Ovary (tissue), 9 donors: Measurements from ENCODE around the gene PDE3B. TPM values are rescaled to one million over a fixed set of nuclear protein-coding genes. Genes with fewer than 3 reads are reported as not detected.
"Not testable (repeated sequence)": the region's sequence is repeated elsewhere in the genome, so short reads cannot be mapped to it uniquely, and the experiment has no call there.

Experiments used
- DNase-seq, 5 donors: peaks; one replicate each; pipeline ENCODE4 v3.0.0-alpha.2; 2019 to 2020
- H3K27ac ChIP-seq, 2 donors: fragments of 200-600 bp; one replicate each; pipeline versions ENCODE4 v1.5.1 to v1.8.0; 2019 to 2022
- H3K27me3 ChIP-seq: fragments of 200-600 bp; one replicate; pipeline ENCODE4 v1.8.0; 2022
- H3K36me3 ChIP-seq: fragments of 200-600 bp; sonication (generic); one replicate; pipeline ENCODE4 v1.5.1; 2019
- H3K4me1 ChIP-seq: one replicate; pipeline ENCODE4 v1.8.1; 2013; ENCODE audit warnings: mild to moderate bottlenecking, moderate library complexity; ENCODE audit not compliant: insufficient read depth
- H3K4me3 ChIP-seq: fragments of 200-600 bp; sonication (generic); one replicate; pipeline ENCODE4 v1.5.1; 2017
- H3K9me3 ChIP-seq, 2 donors: fragments of 200-600 bp in 1 of 2; sonication (generic) in 1 of 2; one replicate each; pipeline versions ENCODE4 v1.5.1 to v1.8.1; 2013 to 2019; ENCODE audit warnings: mild to moderate bottlenecking in 1 of 2, moderate library complexity in 1 of 2
- EP300 ChIP-seq: sonication (generic); formaldehyde crosslinking; IDR thresholded peaks from one replicate; pipeline ENCODE4 v1.6.1; 2017; ENCODE audit warnings: antibody characterized with exemption
- POLR2A ChIP-seq: fragments of 450-650 bp; IDR thresholded peaks from one replicate; pipeline ENCODE4 v1.6.1; 2017; ENCODE audit warnings: antibody characterized with exemption, mild to moderate bottlenecking, moderate library complexity
- whole genome bisulfite sequencing, 3 donors: extraction: QIAGEN DNeasy Blood & Tissue Kit in 1 of 3; methylation state at CpG; one replicate each; pipeline versions ENCODE4 v1.1.5 to v1.1.7; 2013 to 2017; 5-methylcytosine and 5-hydroxymethylcytosine counted together
- intact Hi-C, 4 donors: fragments of 100-400 bp; cut with DNase I; formaldehyde crosslinking; loops; one replicate each; pipeline versions ENCODE4 v1.11.0 to v1.15.1; 2022 to 2023
- polyA plus RNA-seq, 2 donors: library from polyadenylated mRNA; stranded (reverse); fragments of 200-250 nt in 1 of 2; fragments of 350-450 nt in 1 of 2; fragmentation: Illumina TruSeq in 1 of 2; extraction: RNeasy Lipid Tissue Mini Kit (QIAGEN cat#74804) in 1 of 2; gene quantifications; one replicate each; pipeline ENCODE4 v1.2.3, GENCODE V29; 2013 to 2014
- total RNA-seq, 7 donors: library from RNA; depleted of rRNA in 2 of 7; stranded (reverse); fragments of >200 nt in 2 of 7; fragmentation: NEBNext Ultra II Directional in 3 of 7; extraction: Animal tissue kit (Norgen Biotek cat#: 25700) in 3 of 7; gene quantifications; one replicate each; pipeline versions ENCODE4 v1.1.0 to v1.2.4, GENCODE V29; 2016 to 2023
- TF ChIP-seq, protein P1 (sequence below), 3 donors: fragments of 450-650 bp in 2 of 3; fragments of 200-600 bp in 1 of 3; IDR thresholded peaks; one replicate each; pipeline versions ENCODE4 v1.5.1 to v1.8.0; 2016 to 2022; ENCODE audit warnings: antibody characterized with exemption in 3 of 3, mild to moderate bottlenecking in 1 of 3
- donor health status: DM: no; HTN: no; CAD: no; lungs with moderate emphysema.
- donor health status: DM: no; HTN: no; CAD: no.
- donor health status: Bipolar disorder and iron deficiency.
- donor health status: DM: yes; HTN: yes; CAD: no.
- donor health status: DM: no; HTN: no; CAD: no.
- donor health status: DM: yes; HTN: yes; CAD: no.

PDE3B gene
- total and polyA plus RNA-seq, 9 donors, result 0.13 to 5.9 (median 1.2) TPM

DNA sequence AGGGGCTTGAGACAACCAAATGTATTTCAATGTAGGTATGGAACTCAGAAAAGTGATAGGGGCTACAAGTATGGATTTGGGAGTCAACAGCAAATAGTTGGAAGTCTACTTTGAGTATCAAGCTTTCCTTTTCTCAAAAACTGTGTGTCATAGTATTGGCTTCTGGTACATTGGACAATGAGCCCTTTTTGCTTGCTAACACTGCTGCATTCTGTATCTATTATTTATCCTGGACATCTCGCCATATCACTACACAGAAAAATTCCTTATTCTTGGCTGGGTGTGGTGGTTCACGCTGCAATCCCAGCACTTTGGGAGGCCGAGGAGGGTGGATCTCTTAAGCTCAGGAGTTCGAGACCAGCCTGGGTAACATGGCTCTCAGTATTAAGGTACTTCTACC lies 230.0 kb downstream of the PDE3B start:
- 88 to 91% (median 89%) methylated on average over 4 of the region's 4 CpGs for WGBS, 3 donors
- intact Hi-C loops, result no loop called here

DNA sequence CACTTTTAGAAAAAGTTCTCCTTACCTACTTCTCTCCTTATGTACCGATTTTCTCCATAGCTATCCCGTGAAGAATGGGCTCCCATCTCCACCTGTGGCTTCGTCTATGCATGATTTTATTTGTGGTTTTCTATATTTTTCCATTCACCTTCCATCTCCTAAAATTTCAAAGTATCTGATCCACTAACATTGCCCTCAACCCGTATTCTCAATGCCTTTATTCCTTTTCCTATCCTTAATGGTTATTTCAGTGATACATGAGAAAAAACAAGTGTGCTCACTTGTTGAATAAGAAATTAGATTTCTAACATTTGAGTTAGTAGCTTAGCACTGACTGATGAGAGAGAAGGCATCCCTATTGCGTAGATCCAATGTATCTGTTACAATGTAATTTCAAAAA lies 231.6 kb downstream of the PDE3B start:
- no peak for DNase-seq
- Histone ChIP-seq H3K27ac (no peak overlapping the region), H3K36me3 (no peaks in the 10 kb centered on the region), H3K4me3 (no peak overlapping the region), H3K9me3 (no peaks in the 10 kb centered on the region), H3K4me1 (no peaks in the 10 kb centered on the region), H3K27me3 (no peaks in the 10 kb centered on the region)
- TF ChIP-seq EP300, result no peak
- no peak for TF ChIP-seq POLR2A
- TF ChIP-seq, protein P1, sequence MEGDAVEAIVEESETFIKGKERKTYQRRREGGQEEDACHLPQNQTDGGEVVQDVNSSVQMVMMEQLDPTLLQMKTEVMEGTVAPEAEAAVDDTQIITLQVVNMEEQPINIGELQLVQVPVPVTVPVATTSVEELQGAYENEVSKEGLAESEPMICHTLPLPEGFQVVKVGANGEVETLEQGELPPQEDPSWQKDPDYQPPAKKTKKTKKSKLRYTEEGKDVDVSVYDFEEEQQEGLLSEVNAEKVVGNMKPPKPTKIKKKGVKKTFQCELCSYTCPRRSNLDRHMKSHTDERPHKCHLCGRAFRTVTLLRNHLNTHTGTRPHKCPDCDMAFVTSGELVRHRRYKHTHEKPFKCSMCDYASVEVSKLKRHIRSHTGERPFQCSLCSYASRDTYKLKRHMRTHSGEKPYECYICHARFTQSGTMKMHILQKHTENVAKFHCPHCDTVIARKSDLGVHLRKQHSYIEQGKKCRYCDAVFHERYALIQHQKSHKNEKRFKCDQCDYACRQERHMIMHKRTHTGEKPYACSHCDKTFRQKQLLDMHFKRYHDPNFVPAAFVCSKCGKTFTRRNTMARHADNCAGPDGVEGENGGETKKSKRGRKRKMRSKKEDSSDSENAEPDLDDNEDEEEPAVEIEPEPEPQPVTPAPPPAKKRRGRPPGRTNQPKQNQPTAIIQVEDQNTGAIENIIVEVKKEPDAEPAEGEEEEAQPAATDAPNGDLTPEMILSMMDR (IDR thresholded peaks at IDR 0.05), result no peak
- 96 to 98% (median 96%) methylated on average over 5 of the region's 5 CpGs for WGBS, 3 donors
- intact Hi-C loops, result no loop called here

More for the DNA sequence above, 230.0 kb downstream of the PDE3B start:
- Histone ChIP-seq H3K36me3 (no peaks in the 10 kb centered on the region), H3K27me3 (no peaks in the 10 kb centered on the region), H3K9me3 (no peaks in the 10 kb centered on the region), H3K4me3 (no peak overlapping the region), H3K27ac (no peak overlapping the region), H3K4me1 (no peaks in the 10 kb centered on the region)
- no peak for DNase-seq
- TF ChIP-seq, protein P1 (IDR thresholded peaks at IDR 0.05), result no peak
- TF ChIP-seq EP300 (no peak), POLR2A (no peak)

- intact Hi-C loops, result no loop called here
- Histone ChIP-seq H3K36me3 (no peaks in the 10 kb centered on the region), H3K27ac (no peak overlapping the region), H3K4me1 (no peaks in the 10 kb centered on the region), H3K27me3 (no peaks in the 10 kb centered on the region), H3K4me3 (no peak overlapping the region), H3K9me3 (no peaks in the 10 kb centered on the region)
- TF ChIP-seq POLR2A, result no peak
- no peak for TF ChIP-seq EP300
- TF ChIP-seq, protein P1 (IDR thresholded peaks at IDR 0.05), result no peak
- WGBS, 3 donors, result 86 to 91% (median 88%) methylated on average over 2 of the region's 2 CpGs
- DNase-seq, result no peak
Observed at GRCh38 chr11:14881576-14882193, 238.1 kb downstream of the PDE3B start.

DNA sequence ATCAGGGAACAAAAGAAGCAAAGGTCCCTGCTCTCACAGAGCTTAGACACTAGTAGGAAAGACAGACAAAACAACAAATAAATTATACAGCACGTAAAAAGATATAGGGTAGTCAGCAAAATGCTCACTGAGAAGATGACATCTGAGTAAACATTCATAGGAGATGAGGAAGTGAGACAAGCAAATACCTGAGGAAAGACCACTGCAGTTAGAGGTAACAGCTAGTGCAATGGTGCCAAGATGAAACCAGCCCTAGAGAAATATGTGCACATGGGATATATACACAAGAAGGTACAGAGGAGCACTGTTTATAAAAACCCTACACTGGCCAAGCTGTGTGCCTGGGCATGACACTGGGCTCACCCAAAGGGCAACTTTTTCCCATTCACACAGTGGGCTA lies 238.6 kb downstream of the PDE3B start:
- WGBS, 3 donors, result 84 to 95% (median 89%) methylated on average over 1 of the region's 1 CpG
- Histone ChIP-seq H3K9me3 (no peaks in the 10 kb centered on the region), H3K4me1 (no peaks in the 10 kb centered on the region), H3K27me3 (no peaks in the 10 kb centered on the region), H3K27ac (no peak overlapping the region), H3K36me3 (no peaks in the 10 kb centered on the region), H3K4me3 (no peak overlapping the region)
- TF ChIP-seq EP300, result no peak
- TF ChIP-seq, protein P1 (IDR thresholded peaks at IDR 0.05), result no peak
- no peak for DNase-seq
- intact Hi-C loops, result no loop called here

- intact Hi-C loops, result not testable (repeated sequence)
- WGBS, 3 donors, result 100% methylated on average over 1 of the region's 1 CpG; no CpG with 5 or more reads in 1 of the 3 donors
Observed at GRCh38 chr11:14883683-14884082, 240.1 kb downstream of the PDE3B start.

More at GRCh38 chr11:14883683-14884082, 240.1 kb downstream of the PDE3B start:
- not testable (repeated sequence) for H3K4me3 ChIP-seq, DNase-seq, H3K27me3 ChIP-seq, H3K4me1 ChIP-seq, H3K27ac ChIP-seq, H3K9me3 ChIP-seq, H3K36me3 ChIP-seq
